ENCODE measurements around the gene MACROD2.

MACROD2 gene

DNA sequence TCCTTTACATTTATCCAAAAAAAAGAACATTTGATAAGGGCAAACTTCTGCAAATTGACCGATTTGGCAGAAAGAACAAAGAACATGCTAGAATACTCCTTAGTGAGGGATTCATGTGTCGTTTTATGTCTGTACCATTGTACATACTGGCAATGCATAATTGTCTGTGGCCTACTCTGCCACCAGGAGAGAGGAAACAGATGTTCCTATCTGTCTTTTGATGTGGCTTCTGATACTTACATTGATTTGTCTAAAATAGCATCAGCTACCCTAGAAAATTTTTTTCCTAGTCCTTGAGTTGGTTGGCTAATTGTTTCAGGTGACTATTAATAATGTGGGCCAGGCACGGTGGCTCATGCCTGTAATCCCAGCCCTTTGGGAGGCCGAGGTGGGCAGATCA, 1923.8 kb downstream of the MACROD2 start:
- no peak for DNase-seq

- DNase-seq: no peak
Observed at GRCh38 chr20:15921930-15922329, 1926.6 kb downstream of the MACROD2 start.

- DNase-seq: no peak
Observed at GRCh38 chr20:15922556-15922955, 1927.2 kb downstream of the MACROD2 start.

GRCh38 chr20:15923030-15923776, 1927.9 kb downstream of the MACROD2 start:
- no peak for DNase-seq

DNA sequence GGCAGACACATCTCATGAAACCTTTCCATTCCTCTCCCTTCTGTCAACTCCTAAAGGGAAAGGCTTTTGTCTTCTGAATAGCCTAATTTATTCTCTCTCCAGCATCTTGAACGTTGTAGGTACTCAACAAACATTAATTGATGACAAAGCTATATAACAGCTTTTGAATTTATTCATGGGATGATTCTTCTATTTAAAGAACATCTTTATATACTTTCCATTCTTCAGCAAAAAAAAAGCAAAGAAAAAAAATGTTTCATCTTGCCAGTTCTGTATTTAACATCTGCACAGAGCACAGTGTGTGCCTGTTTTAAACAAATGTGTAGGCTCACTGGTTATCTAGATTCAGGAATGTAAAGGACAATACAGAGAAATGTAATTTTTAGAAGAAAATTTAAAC, 1929.2 kb downstream of the MACROD2 start:
- DNase-seq: no peak

- DNase-seq: no peak
Observed at GRCh38 chr20:15925376-15925775, 1930.1 kb downstream of the MACROD2 start.

- no peak for DNase-seq
Observed at GRCh38 chr20:15927893-15928650, 1932.8 kb downstream of the MACROD2 start.

- no peak for DNase-seq
Observed at GRCh38 chr20:15928946-15929345, 1933.6 kb downstream of the MACROD2 start.

DNA sequence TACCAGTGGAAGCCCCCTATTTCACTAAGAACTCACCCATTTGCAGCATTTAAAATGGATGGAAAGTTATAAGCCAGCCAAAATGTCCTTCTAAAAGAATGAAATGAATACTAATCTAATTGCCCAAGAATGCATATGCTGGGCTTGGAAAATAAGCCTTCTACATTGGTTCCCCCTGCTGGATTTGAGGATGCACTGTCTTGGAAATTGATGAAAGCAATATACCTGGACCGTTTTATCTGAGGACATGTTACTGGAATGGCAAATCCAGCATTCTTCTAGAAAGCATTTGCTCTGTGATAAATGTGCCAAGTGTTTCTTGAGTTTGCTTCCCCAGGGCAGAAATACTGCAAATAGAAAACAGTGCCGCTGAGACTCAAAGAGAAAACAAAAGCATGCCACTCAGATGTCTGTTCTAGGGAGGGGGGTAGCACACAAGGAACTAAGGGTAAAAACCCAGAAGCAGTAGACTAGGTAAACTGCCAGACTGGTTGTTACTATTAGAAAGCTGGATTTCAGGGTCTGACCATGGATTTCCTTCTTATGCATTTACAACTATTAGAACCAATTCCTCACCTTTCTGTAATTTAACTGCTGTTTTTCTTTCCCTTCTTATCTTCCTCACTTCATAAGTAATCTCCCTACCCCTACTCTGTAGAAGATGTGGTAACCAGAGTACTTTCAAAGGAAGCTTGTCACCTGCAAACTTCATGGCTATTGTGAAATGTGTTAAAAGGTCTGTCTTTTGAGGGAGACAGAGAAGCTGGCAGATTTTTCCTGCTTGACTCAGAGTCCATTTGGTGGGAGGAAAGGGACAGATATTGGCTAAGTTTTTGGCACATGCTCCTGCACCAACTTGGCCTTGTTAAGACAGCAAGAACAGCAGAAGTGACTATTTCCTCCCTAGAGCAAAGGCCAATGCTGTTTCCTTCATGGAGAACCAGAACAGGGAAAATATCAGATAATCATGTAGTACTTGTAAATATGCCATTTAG, 1935.3 kb downstream of the MACROD2 start:
- peak; percentile 2 for DNase-seq

DNA sequence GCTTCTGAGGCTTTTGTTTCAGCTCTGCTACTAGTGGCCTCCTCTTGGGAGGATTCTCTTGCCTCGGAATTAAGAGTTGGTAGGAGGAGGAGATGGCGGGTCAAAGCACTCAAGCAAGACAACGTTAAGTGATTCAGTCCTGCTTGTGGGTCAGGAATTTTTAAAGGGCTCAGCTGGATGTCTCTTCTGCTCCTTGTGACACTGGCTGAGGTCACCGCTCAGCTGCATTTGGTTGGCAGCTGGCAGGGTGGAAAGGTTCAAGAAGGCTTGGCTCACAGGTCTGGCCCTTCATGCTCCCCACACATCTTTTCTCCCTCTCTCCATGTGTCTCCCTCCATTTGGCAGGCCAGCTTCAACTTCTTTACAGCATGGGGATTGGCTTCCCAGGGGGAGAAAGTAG, 1936.6 kb downstream of the MACROD2 start:
- no peak for DNase-seq

DNA sequence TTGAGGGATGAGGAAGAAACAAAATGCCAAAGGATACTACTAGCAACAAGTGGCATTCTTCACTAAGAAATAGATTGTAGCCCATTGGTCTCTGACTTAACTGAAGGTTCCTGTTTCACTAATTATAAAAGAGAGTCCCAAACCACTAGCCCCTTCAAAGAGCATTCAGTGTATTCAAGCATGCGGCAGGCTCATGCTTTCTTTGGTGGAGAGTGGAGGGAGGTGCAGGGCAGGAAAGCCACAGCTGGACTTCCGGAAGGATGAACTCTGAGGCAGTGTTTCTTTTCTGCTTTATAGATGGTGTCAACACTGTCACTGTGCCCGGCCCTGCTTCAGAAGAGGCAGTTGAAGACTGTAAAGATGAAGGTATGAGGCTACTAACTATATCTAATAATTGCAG, 1941.9 kb downstream of the MACROD2 start:
- no peak for DNase-seq

DNA sequence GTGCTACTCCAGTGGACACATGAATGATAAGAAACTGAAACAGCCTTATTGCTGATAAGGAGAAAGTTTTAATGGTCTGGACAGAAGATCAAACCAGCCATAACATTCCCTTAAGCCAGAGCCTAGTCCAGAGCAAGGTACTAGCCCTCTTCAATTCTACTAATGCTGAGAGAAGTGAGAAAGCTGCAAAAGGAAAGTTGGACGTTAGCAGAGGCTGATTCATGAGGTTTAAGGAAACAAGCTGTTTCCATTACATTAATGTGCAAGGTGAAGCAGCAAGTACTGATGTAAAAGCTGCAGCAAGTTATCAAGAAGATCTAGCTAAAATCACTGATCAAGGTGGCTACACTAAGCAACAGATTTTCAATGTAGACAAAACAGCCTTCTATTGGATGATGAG, 1943.5 kb downstream of the MACROD2 start:
- no peak for DNase-seq

DNA sequence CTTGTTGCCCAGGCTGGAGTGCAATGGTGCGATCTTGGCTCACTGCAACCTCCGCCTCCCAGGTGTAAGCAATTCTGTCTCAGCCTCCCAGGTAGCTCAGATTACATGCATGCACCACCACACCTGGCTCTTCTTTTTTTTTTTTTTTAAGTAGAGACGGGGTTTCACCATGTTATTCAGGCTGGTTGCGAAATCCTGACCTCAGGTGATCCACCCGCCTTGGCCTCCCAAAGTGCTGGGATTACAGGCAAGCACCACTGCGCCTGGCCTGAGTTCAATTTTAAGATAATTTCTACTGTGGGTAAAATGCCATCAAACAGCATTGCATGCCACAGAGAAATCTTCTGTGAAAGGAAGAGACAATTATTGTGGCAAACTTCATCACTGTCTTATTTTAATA, 1944.8 kb downstream of the MACROD2 start:
- no peak for DNase-seq

GRCh38 chr20:15942130-15942529, 1946.8 kb downstream of the MACROD2 start:
- DNase-seq: no peak

GRCh38 chr20:15945289-15945688, 1950.0 kb downstream of the MACROD2 start:
- DNase-seq: no peak

- DNase-seq: no peak
Observed at GRCh38 chr20:15949391-15949790, 1954.1 kb downstream of the MACROD2 start.

GRCh38 chr20:15951658-15952057, 1956.3 kb downstream of the MACROD2 start:
- no peak for DNase-seq

- DNase-seq: no peak
Observed at GRCh38 chr20:15958142-15958541, 1962.8 kb downstream of the MACROD2 start.

DNA sequence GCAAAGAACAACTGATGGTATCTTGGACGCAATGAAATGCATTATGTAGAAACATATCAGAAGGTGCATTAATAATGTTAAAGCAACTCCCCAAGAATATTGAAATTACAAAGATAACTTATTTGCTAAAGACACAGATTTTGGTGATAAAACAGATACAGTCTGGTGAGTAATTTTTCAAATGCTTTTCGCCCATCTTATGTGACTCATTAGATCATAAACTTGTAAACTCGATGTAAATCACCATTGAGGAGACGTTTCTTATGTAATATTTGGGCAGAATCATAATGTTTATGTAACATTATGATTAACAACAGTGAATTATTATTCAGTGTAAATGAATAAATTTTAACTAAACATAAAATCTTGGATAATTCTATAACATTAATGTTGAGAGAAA, 1969.8 kb downstream of the MACROD2 start:
- DNase-seq: no peak

- DNase-seq: no peak
Observed at GRCh38 chr20:15967334-15967733, 1972.0 kb downstream of the MACROD2 start.

GRCh38 chr20:15976047-15976736, 1980.9 kb downstream of the MACROD2 start:
- no peak for DNase-seq

GRCh38 chr20:15977026-15977425, 1981.7 kb downstream of the MACROD2 start:
- DNase-seq: no peak

DNA sequence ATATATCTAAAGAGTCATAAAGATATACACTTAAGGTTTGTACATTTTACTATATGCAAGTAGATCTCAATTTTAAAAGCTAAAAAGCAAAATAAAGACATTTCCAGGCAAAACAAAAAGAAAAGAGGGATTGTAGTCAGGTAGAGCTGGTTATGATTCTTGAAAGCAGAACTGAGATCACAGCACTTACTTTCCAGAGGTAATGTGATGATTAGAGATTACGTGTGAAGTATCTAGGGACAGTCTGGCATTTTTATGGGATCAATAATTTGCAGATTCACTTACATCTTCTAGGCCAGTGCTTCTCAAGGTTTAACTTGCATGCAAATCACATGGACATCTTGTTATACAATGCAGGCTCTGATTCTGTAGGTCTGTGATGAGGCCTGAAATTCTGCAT, 1982.4 kb downstream of the MACROD2 start:
- DNase-seq: no peak

Measured in hematopoietic multipotent progenitor cell treated with erythropoietin and hydrocortisone succinate and interleukin-3 and kit ligand, for 6 days (in vitro differentiated cells).